Uterus (tissue), 2 donors: ENCODE measurements around the gene FAF1.

ENCODE experiments used
- POLR2A ChIP-seq, 2 donors: fragments of 450-650 bp; IDR thresholded peaks; one replicate each; pipeline ENCODE4 v1.6.1; 2016; ENCODE audit warnings: antibody characterized with exemption in 2 of 2, mild to moderate bottlenecking in 1 of 2, moderate library complexity in 1 of 2
- TF ChIP-seq, protein P1 (sequence below), 4 experiments: fragments of 200-600 bp in 2 of 4; fragments of 450-650 bp in 2 of 4; sonication (generic) in 2 of 4; IDR thresholded peaks; one replicate each; pipeline ENCODE4 v1.5.1; 2016 to 2019; ENCODE audit warnings: antibody characterized with exemption in 4 of 4, mild to moderate bottlenecking in 2 of 4, moderate library complexity in 1 of 4

DNA sequence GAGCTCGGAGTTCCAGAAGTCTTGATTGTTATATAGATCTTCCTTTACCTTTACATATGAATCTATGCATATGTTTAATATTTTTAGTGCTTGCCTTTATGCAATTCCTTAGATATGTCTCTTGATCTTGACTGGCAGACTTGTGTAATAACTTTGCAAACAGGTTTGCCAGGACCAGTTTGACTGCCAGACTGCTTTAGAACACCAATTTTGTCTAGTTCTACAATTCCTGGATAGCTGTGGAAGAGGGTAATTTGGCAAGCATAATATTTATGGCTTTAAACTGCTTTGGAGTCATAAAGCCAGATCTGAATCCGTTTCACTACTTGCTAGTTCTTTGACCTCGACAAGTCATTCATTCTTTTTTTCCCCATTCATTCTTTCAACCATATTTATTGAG is 250.0 kb downstream of the FAF1 start:
- TF ChIP-seq, protein P1, sequence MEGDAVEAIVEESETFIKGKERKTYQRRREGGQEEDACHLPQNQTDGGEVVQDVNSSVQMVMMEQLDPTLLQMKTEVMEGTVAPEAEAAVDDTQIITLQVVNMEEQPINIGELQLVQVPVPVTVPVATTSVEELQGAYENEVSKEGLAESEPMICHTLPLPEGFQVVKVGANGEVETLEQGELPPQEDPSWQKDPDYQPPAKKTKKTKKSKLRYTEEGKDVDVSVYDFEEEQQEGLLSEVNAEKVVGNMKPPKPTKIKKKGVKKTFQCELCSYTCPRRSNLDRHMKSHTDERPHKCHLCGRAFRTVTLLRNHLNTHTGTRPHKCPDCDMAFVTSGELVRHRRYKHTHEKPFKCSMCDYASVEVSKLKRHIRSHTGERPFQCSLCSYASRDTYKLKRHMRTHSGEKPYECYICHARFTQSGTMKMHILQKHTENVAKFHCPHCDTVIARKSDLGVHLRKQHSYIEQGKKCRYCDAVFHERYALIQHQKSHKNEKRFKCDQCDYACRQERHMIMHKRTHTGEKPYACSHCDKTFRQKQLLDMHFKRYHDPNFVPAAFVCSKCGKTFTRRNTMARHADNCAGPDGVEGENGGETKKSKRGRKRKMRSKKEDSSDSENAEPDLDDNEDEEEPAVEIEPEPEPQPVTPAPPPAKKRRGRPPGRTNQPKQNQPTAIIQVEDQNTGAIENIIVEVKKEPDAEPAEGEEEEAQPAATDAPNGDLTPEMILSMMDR (IDR thresholded peaks at IDR 0.05) = no peak
- no peak for TF ChIP-seq POLR2A (IDR thresholded peaks at IDR 0.05)
